Smooth muscle cell (in vitro differentiated cells): ENCODE data around the gene MAGI2. TPM values are rescaled to one million over a fixed set of nuclear protein-coding genes. Genes with fewer than 3 reads are reported as not detected.

Source experiments
- DNase-seq: peaks from one replicate; lab custom pipeline; 2025; ENCODE audit not compliant: unreplicated experiment; lab: John Stamatoyannopoulos, UW
- H2AFZ ChIP-seq: fragments of 200-600 bp; sonication (generic); 2 replicates; pipeline ENCODE4 v1.6.0; 2016; ENCODE audit warnings: antibody characterized with exemption, low read depth, mild to moderate bottlenecking
- H3F3A ChIP-seq: fragments of 200-600 bp; sonication (generic); 2 replicates; pipeline ENCODE4 v1.6.0; 2017; ENCODE audit warnings: antibody characterized with exemption, low read depth
- H3K27ac ChIP-seq: fragments of 200-600 bp; sonication (generic); 2 replicates; pipeline ENCODE4 v1.5.1; 2016; ENCODE audit warnings: low read depth, mild to moderate bottlenecking
- H3K27me3 ChIP-seq: fragments of 200-600 bp; sonication (generic); 2 replicates; pipeline ENCODE4 v1.6.1; 2016; ENCODE audit warnings: low read depth, mild to moderate bottlenecking
- H3K36me3 ChIP-seq: fragments of 200-600 bp; sonication (generic); 2 replicates; pipeline ENCODE4 v1.5.1; 2016; ENCODE audit warnings: low read depth
- H3K4me1 ChIP-seq: fragments of 200-600 bp; sonication (generic); 2 replicates; pipeline ENCODE4 v1.5.1; 2016; ENCODE audit warnings: low read depth
- H3K4me2 ChIP-seq: fragments of 200-600 bp; sonication (generic); 2 replicates; pipeline ENCODE4 v1.6.0; 2016; ENCODE audit warnings: mild to moderate bottlenecking
- H3K4me3 ChIP-seq: fragments of 200-600 bp; sonication (generic); 2 replicates; pipeline ENCODE4 v1.5.1; 2016; ENCODE audit warnings: mild to moderate bottlenecking
- H3K79me2 ChIP-seq: fragments of 200-600 bp; sonication (generic); 2 replicates; pipeline ENCODE4 v1.6.0; 2016; ENCODE audit warnings: low read depth, mild to moderate bottlenecking
- H3K9ac ChIP-seq: fragments of 200-600 bp; sonication (generic); 2 replicates; pipeline ENCODE4 v1.6.0; 2016; ENCODE audit warnings: low read depth
- H3K9me3 ChIP-seq: fragments of 200-600 bp; sonication (generic); replicated peaks from 2 replicates; pipeline ENCODE4 v1.5.1; 2016; ENCODE audit warnings: low read depth
- H4K20me1 ChIP-seq: fragments of 200-600 bp; sonication (generic); 2 replicates; pipeline ENCODE4 v1.6.0; 2016; ENCODE audit warnings: low read depth
- WGBS: methylation state at CpG from one replicate; pipeline ENCODE4 v1.1.7; 2016; ENCODE audit warnings: low lambda C conversion rate; 5-methylcytosine and 5-hydroxymethylcytosine counted together
- polyA plus RNA-seq: library from polyadenylated mRNA; unstranded; fragments of >200 nt; fragmentation: Nextera tagmentation; extraction: Ambion mirVana; gene quantifications from 2 replicates; pipeline ENCODE4 v1.2.1, GENCODE V29; 2016
- total RNA-seq: library from RNA; depleted of rRNA; stranded (reverse); fragments of >200 nt; gene quantifications from 2 replicates; pipeline ENCODE4 v1.2.3, GENCODE V29; 2014
- TF ChIP-seq, protein P1 (sequence below): fragments of 200-600 bp; sonication (generic); IDR thresholded peaks from 2 replicates; pipeline ENCODE4 v1.5.1; 2017; ENCODE audit warnings: borderline replicate concordance, mild to moderate bottlenecking, antibody characterized with exemption; ENCODE audit not compliant: insufficient read depth, poor library complexity, severe bottlenecking

MAGI2 gene
- total and polyA plus RNA-seq, 2 experiments from 2014 or later: 3.4 to 10.7 TPM

DNA sequence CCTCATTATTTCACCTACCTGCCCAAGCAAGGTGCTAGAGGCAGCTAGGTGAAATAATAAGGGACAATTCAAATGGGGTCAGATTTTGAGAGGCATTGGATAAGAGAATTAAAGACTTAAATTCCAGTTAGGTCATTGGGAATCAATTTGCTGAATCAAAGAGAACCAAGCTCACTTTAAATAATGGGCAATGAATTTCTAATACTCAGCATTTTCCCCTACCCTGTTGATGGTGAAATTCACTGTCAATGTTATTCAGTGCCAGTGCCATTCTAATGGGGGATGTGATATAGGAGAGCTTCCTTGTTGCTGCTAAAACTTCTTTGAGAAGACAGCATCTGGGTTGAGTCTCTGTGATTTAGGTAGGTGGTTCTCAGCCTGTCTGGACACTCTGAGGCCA is 1145.6 kb downstream of the MAGI2 start:
- TF ChIP-seq, protein P1, sequence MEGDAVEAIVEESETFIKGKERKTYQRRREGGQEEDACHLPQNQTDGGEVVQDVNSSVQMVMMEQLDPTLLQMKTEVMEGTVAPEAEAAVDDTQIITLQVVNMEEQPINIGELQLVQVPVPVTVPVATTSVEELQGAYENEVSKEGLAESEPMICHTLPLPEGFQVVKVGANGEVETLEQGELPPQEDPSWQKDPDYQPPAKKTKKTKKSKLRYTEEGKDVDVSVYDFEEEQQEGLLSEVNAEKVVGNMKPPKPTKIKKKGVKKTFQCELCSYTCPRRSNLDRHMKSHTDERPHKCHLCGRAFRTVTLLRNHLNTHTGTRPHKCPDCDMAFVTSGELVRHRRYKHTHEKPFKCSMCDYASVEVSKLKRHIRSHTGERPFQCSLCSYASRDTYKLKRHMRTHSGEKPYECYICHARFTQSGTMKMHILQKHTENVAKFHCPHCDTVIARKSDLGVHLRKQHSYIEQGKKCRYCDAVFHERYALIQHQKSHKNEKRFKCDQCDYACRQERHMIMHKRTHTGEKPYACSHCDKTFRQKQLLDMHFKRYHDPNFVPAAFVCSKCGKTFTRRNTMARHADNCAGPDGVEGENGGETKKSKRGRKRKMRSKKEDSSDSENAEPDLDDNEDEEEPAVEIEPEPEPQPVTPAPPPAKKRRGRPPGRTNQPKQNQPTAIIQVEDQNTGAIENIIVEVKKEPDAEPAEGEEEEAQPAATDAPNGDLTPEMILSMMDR: no peak
- Histone ChIP-seq H3F3A (no peaks in the 10 kb centered on the region), H3K9me3 (no peaks in the 10 kb centered on the region), H3K4me3 (no peak overlapping the region), H3K4me1 (no peaks in the 10 kb centered on the region), H3K27ac (no peak overlapping the region), H4K20me1 (no peaks in the 10 kb centered on the region), H3K79me2 (no peaks in the 10 kb centered on the region), H3K27me3 (no peaks in the 10 kb centered on the region), H3K4me2 (no peak overlapping the region), H2AFZ (no peak overlapping the region), H3K9ac (no peak overlapping the region), H3K36me3 (no peaks in the 10 kb centered on the region)
- DNase-seq: no peak

DNA sequence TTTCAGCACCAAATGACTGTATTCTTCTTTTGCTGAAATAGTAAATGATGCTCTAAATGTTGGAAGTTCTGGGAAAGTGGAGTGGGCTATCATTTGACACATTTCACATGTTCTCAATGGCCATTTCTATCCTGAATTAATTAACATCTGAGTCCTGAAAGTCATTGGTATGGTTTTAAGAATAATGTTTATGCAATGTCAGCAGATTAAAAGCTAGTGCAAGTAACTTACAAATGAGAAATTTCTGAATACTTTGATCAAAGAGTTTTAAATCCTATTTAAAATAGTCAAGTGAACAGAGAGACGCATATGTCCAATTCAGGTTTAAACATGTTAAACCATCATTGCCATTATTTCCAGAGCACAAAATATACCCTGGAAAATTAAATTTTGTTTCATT is 1146.8 kb downstream of the MAGI2 start:
- H3K27ac ChIP-seq: no peak overlapping the region
- no peaks in the 10 kb centered on the region for H3K36me3 ChIP-seq
- no peak overlapping the region for H3K4me2 ChIP-seq
- no peak overlapping the region for H3K4me3 ChIP-seq
- H3K9me3 ChIP-seq: no peaks in the 10 kb centered on the region
- WGBS: 100% methylated on average over 1 of the region's 1 CpG
- no peaks in the 10 kb centered on the region for H3K79me2 ChIP-seq
- H3K4me1 ChIP-seq: no peaks in the 10 kb centered on the region
- H4K20me1 ChIP-seq: no peaks in the 10 kb centered on the region
- no peak overlapping the region for H2AFZ ChIP-seq
- no peaks in the 10 kb centered on the region for H3F3A ChIP-seq
- H3K9ac ChIP-seq: no peak overlapping the region
- TF ChIP-seq, protein P1: no peak
- no peaks in the 10 kb centered on the region for H3K27me3 ChIP-seq
- DNase-seq: no peak

DNA sequence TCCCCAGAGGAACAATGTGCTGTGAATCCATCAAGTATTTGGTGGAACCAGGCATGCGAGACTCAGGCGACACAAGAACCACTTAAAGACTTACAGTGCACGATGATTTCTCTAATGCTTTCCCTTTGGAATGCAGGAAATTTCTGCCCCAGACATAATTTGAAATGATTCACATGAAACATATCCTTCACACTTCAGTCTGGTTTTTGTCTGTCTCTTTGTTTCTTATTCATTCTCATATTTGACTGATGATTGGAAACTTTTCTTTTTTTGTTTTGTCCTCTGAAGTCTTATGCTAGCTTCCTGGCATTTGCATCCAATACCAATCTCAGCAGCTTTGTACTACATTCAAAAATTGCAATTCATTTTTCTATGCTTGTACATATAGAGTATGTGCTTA is 1152.1 kb downstream of the MAGI2 start:
- H3K9ac ChIP-seq: no peak overlapping the region
- H3K27ac ChIP-seq: peak overlapping the region; percentile 85
- H3K4me2 ChIP-seq: peak overlapping the region; percentile 31
- no peak overlapping the region for H2AFZ ChIP-seq
- no peaks in the 10 kb centered on the region for H3K27me3 ChIP-seq
- no peaks in the 10 kb centered on the region for H3F3A ChIP-seq
- no peaks in the 10 kb centered on the region for H4K20me1 ChIP-seq
- TF ChIP-seq, protein P1: no peak
- no peaks in the 10 kb centered on the region for H3K9me3 ChIP-seq
- no peak overlapping the region for H3K4me3 ChIP-seq
- H3K79me2 ChIP-seq: no peaks in the 10 kb centered on the region
- 19% methylated on average over 3 of the region's 3 CpGs for WGBS
- DNase-seq: no peak
- H3K36me3 ChIP-seq: no peaks in the 10 kb centered on the region
- peaks cover 4% of the 10 kb centered on the region for H3K4me1 ChIP-seq

DNA sequence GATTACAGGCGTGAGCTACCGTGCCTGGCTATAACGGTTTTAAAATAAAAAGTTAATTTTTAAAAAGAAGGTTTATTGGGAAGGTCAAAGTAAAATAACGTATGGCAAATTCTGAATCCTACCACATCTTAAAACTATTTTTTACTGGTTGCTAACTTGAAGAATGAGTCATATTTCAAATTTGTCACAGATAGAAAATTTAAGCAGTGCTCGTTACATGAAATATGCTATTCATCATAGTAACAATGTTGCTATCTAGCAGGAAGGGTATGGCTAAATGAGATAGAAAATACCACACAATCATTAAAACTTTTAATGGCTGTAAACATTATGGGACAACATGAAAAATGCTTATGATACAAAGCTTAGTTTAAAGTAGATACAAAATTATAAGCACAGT is 1154.4 kb downstream of the MAGI2 start:
- TF ChIP-seq, protein P1: no peak
- peaks cover 4% of the 10 kb centered on the region for H3K4me1 ChIP-seq
- H2AFZ ChIP-seq: no peak overlapping the region
- no peak overlapping the region for H3K27ac ChIP-seq
- H3K4me2 ChIP-seq: no peak overlapping the region
- H3F3A ChIP-seq: no peaks in the 10 kb centered on the region
- no peaks in the 10 kb centered on the region for H3K36me3 ChIP-seq
- H3K9ac ChIP-seq: no peak overlapping the region
- WGBS: 84% methylated on average over 5 of the region's 5 CpGs
- no peak for DNase-seq
- H3K79me2 ChIP-seq: no peaks in the 10 kb centered on the region
- H3K4me3 ChIP-seq: no peak overlapping the region
- no peaks in the 10 kb centered on the region for H3K27me3 ChIP-seq
- H4K20me1 ChIP-seq: no peaks in the 10 kb centered on the region
- no peaks in the 10 kb centered on the region for H3K9me3 ChIP-seq
